GM18498 (cell line): ENCODE results near the gene FCF1.
"Not testable (repeated sequence)": the region's sequence is repeated elsewhere in the genome, so short reads cannot be mapped to it uniquely, and the experiment has no call there.

Experiments used
- ATAC-seq: cut with Tn5 transposase; IDR thresholded peaks from one replicate; pipeline ENCODE4 v1.9.1; 2021; ENCODE audit warnings: mild to moderate bottlenecking, moderate library complexity; ENCODE audit not compliant: unreplicated experiment

Gene FCF1

GRCh38 chr14:74697976-74698375, 15.0 kb upstream of the FCF1 start:
- ATAC-seq = no peak

GRCh38 chr14:74698465-74698864, 14.5 kb upstream of the FCF1 start:
- no peak for ATAC-seq

- no peak for ATAC-seq
Measured at GRCh38 chr14:74702293-74702692, 10.7 kb upstream of the FCF1 start.

GRCh38 chr14:74703043-74703442, 9.9 kb upstream of the FCF1 start:
- ATAC-seq = no peak

- ATAC-seq = no peak
Measured at GRCh38 chr14:74704656-74705055, 8.3 kb upstream of the FCF1 start.

- ATAC-seq = no peak
Measured at GRCh38 chr14:74705613-74706500, 7.1 kb upstream of the FCF1 start.

- no peak for ATAC-seq
Measured at GRCh38 chr14:74710480-74710879, 2.5 kb upstream of the FCF1 start.

GRCh38 chr14:74711651-74712050, 1.3 kb upstream of the FCF1 start:
- no peak for ATAC-seq

- no peak for ATAC-seq
Measured at GRCh38 chr14:74713395-74713735, 421 bp downstream of the FCF1 start.

GRCh38 chr14:74720526-74720925, 7.6 kb downstream of the FCF1 start:
- no peak for ATAC-seq

GRCh38 chr14:74723134-74723533, 10.2 kb downstream of the FCF1 start:
- ATAC-seq = no peak

GRCh38 chr14:74732387-74732786, 19.4 kb downstream of the FCF1 start:
- no peak for ATAC-seq

- no peak for ATAC-seq
Measured at GRCh38 chr14:74733221-74733620, 20.3 kb downstream of the FCF1 start.

GRCh38 chr14:74735125-74735524, 22.2 kb downstream of the FCF1 start:
- ATAC-seq = no peak

- no peak for ATAC-seq
Measured at GRCh38 chr14:74737753-74738325, 24.9 kb downstream of the FCF1 start.

GRCh38 chr14:74739293-74740030, 26.5 kb downstream of the FCF1 start:
- no peak for ATAC-seq

GRCh38 chr14:74747237-74747636, 34.3 kb downstream of the FCF1 start:
- no peak for ATAC-seq

- ATAC-seq = no peak
Measured at GRCh38 chr14:74754157-74754556, 41.2 kb downstream of the FCF1 start.

GRCh38 chr14:74754899-74755298, 42.0 kb downstream of the FCF1 start:
- no peak for ATAC-seq

- no peak for ATAC-seq
Measured at GRCh38 chr14:74756326-74756725, 43.4 kb downstream of the FCF1 start.

- ATAC-seq = not testable (repeated sequence)
Measured at GRCh38 chr14:74758505-74758904, 45.6 kb downstream of the FCF1 start.
